WTC11 (cell line): ENCODE results near the gene CPNE5.

ENCODE experiments used
- CREB1 ChIP-seq: sonication (generic); formaldehyde crosslinking; IDR thresholded peaks from 2 replicates; pipeline ENCODE4 v1.8.0; 2023; ENCODE audit warnings: mild to moderate bottlenecking, missing genetic modification reagents
- NR3C1 ChIP-seq: sonication (generic); formaldehyde crosslinking; conservative IDR thresholded peaks from 2 replicates; pipeline ENCODE4 v1.8.1; 2023; ENCODE audit warnings: low read depth, mild to moderate bottlenecking, missing genetic modification reagents
- SP1 ChIP-seq: sonication (generic); formaldehyde crosslinking; conservative IDR thresholded peaks from 2 replicates; pipeline ENCODE4 v1.8.1; 2022; ENCODE audit warnings: missing genetic modification reagents
- TF ChIP-seq, protein P1 (sequence below): fragments of 200-600 bp; IDR thresholded peaks from 2 replicates; pipeline ENCODE4 v1.8.0; 2022; ENCODE audit warnings: antibody characterized with exemption
- TF ChIP-seq, protein P2 (sequence below): fragments of 250-450 bp; sonication (Bioruptor Pico); conservative IDR thresholded peaks from 2 replicates; pipeline ENCODE4 v1.9.0; 2021; ENCODE audit warnings: mild to moderate bottlenecking
- TF ChIP-seq, protein P3 (sequence below): sonication (generic); formaldehyde crosslinking; IDR thresholded peaks from 2 replicates; pipeline ENCODE4 v1.8.1; 2023; ENCODE audit warnings: mild to moderate bottlenecking, missing genetic modification reagents

DNA sequence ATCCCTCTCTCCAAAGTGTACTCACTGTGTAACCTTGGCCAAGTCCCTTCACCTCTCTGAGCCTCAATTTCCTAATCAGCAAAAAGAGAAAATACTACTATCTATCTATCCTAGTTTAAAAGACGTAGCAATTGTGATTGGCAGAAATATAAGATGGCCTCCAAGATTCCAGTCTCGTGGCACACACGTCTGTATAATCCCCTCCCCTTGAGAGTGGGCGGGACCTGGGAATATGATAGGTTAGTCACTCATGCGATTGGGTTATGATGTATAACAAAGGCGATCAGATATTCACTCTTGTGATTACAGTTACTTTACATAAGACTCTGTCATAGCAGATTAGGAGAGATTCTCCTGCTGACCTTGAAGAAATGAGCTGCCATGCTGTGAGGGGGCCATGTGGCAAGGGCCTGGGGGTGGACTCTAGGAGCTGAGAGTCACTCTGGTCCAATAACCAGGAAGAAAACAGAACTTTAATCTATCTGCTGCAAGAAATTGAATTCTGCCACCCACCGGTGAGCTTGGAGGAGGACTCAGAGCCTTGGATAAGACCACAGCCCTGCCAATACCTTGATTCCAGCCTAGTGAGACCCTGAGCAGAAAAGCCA, 6.0 kb downstream of the CPNE5 start:
- TF ChIP-seq CREB1 (CRISPR knock-in tag) = no peak
- TF ChIP-seq NR3C1 (CRISPR knock-in tag) = no peak
- TF ChIP-seq, protein P1, sequence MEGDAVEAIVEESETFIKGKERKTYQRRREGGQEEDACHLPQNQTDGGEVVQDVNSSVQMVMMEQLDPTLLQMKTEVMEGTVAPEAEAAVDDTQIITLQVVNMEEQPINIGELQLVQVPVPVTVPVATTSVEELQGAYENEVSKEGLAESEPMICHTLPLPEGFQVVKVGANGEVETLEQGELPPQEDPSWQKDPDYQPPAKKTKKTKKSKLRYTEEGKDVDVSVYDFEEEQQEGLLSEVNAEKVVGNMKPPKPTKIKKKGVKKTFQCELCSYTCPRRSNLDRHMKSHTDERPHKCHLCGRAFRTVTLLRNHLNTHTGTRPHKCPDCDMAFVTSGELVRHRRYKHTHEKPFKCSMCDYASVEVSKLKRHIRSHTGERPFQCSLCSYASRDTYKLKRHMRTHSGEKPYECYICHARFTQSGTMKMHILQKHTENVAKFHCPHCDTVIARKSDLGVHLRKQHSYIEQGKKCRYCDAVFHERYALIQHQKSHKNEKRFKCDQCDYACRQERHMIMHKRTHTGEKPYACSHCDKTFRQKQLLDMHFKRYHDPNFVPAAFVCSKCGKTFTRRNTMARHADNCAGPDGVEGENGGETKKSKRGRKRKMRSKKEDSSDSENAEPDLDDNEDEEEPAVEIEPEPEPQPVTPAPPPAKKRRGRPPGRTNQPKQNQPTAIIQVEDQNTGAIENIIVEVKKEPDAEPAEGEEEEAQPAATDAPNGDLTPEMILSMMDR = no peak
- TF ChIP-seq, protein P2, sequence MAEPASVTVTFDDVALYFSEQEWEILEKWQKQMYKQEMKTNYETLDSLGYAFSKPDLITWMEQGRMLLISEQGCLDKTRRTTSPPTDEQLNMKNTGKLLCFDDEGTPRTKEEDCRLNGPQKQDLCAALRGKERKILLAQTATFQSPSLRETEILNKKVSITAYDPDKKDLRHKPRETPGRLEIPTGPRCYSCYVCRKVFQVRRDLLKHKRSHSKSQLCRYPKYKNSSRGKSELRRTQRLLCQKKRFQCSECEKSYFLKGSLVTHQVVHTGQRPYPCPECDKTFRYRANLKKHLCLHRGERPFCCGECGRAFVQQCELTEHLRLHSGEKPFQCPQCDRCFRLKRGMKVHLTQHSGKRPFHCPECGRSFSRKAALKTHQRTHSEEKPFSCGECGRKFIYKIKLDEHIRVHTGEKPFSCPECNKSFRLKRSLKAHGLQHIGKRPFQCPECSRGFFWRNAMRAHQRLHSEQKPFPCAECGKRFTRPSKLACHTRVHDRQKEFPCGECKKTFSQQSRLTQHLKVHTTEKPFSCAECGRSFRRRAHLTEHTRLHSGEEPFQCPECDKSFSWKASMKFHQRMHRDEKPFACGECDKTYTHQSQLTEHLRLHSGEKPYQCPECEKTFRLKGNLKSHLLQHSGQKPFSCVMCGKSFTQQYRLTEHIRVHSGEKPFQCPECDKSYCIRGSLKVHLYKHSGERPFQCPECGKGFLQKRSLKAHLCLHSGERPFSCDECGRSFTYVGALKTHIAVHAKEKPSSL (CRISPR knock-in tag) = no peak
- TF ChIP-seq, protein P3, sequence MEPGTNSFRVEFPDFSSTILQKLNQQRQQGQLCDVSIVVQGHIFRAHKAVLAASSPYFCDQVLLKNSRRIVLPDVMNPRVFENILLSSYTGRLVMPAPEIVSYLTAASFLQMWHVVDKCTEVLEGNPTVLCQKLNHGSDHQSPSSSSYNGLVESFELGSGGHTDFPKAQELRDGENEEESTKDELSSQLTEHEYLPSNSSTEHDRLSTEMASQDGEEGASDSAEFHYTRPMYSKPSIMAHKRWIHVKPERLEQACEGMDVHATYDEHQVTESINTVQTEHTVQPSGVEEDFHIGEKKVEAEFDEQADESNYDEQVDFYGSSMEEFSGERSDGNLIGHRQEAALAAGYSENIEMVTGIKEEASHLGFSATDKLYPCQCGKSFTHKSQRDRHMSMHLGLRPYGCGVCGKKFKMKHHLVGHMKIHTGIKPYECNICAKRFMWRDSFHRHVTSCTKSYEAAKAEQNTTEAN = no peak
- no peak for TF ChIP-seq SP1 (CRISPR knock-in tag)
